PFSK-1 (cell line): Measurements from ENCODE around the gene MYO10.

Experiments
- FOXP2 ChIP-seq: optimal IDR thresholded peaks from 2 replicates; pipeline ENCODE3; 2011; ENCODE audit warnings: borderline replicate concordance, control low read depth, inconsistent platforms; ENCODE audit not compliant: insufficient read depth; ENCODE audit errors: extremely low read length, extremely low read depth
- POLR2AphosphoS5 ChIP-seq: IDR thresholded peaks from 2 replicates; pipeline ENCODE4 v1.6.1; 2012; ENCODE audit warnings: low read depth, mild to moderate bottlenecking, control low read depth, low read length, moderate library complexity
- SIN3A ChIP-seq: IDR thresholded peaks from 2 replicates; pipeline ENCODE4 v1.6.1; 2012; ENCODE audit warnings: mild to moderate bottlenecking, low read length, moderate library complexity, borderline replicate concordance; ENCODE audit not compliant: insufficient read depth
- TAF1 ChIP-seq: IDR thresholded peaks from 2 replicates; pipeline ENCODE4 v1.6.1; 2012; ENCODE audit warnings: low read length, control low read depth, borderline replicate concordance; ENCODE audit not compliant: insufficient read depth
- TF ChIP-seq, protein P1 (sequence below), 2 experiments: IDR thresholded peaks; 2 replicates each; pipeline versions ENCODE4 v1.6.1 to v1.8.0; 2011 to 2012; ENCODE audit warnings: low read depth in 2 of 2, low read length in 2 of 2, control low read depth in 1 of 2, inconsistent platforms in 1 of 2, mild to moderate bottlenecking in 1 of 2, moderate library complexity in 1 of 2; ENCODE audit not compliant: insufficient read depth in 1 of 2

MYO10 gene

DNA sequence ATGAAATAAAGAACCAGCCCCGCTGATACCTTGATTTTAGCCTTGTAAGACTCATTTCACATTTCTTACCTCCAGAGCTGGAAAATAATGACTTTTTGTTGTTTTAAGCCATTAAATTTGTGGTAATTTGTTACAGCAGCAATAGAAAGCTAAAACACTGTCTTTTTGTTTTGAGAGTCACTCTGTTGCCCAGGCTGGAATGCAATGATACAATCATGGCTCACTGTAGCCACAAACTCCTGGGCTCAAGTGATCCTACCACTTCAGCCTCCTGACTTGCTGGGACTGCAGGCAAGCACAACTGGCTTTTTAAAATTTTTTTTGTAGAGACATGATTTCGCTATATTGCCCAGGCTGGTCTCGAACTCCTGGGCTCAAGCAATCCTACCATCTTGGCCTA is 34.7 kb upstream of the MYO10 start:
- no peak for TF ChIP-seq FOXP2
- TF ChIP-seq POLR2AphosphoS5 = no peak
- no peak for TF ChIP-seq SIN3A
- TF ChIP-seq, protein P1, sequence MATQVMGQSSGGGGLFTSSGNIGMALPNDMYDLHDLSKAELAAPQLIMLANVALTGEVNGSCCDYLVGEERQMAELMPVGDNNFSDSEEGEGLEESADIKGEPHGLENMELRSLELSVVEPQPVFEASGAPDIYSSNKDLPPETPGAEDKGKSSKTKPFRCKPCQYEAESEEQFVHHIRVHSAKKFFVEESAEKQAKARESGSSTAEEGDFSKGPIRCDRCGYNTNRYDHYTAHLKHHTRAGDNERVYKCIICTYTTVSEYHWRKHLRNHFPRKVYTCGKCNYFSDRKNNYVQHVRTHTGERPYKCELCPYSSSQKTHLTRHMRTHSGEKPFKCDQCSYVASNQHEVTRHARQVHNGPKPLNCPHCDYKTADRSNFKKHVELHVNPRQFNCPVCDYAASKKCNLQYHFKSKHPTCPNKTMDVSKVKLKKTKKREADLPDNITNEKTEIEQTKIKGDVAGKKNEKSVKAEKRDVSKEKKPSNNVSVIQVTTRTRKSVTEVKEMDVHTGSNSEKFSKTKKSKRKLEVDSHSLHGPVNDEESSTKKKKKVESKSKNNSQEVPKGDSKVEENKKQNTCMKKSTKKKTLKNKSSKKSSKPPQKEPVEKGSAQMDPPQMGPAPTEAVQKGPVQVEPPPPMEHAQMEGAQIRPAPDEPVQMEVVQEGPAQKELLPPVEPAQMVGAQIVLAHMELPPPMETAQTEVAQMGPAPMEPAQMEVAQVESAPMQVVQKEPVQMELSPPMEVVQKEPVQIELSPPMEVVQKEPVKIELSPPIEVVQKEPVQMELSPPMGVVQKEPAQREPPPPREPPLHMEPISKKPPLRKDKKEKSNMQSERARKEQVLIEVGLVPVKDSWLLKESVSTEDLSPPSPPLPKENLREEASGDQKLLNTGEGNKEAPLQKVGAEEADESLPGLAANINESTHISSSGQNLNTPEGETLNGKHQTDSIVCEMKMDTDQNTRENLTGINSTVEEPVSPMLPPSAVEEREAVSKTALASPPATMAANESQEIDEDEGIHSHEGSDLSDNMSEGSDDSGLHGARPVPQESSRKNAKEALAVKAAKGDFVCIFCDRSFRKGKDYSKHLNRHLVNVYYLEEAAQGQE (IDR thresholded peaks at IDR 0.05; ENCODE audit: insufficient read depth in 1 of 2, low read depth in 2 of 2, low read length in 2 of 2) = no peak
- no peak for TF ChIP-seq TAF1

DNA sequence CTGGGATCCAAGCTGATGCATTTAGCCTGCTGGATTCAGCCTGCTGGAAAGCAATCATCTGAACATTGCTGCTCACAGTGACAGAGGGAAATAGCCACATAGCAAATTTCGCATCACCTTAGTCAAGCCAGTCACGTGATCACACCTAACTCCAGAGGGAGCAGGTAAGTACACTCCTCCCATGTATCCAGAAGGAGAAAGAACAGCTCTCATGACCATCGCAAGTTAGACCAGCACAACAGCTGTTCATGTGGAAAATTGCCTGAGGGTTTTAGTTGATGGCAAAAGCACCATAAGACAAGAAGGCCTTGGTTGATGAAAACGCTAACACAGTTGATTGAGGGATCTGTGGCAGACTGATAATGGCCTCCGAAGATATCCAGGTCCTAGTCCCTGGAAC is 34.2 kb upstream of the MYO10 start:
- TF ChIP-seq FOXP2 = no peak
- no peak for TF ChIP-seq SIN3A
- TF ChIP-seq POLR2AphosphoS5 = no peak
- no peak for TF ChIP-seq TAF1
- TF ChIP-seq, protein P1 (IDR thresholded peaks at IDR 0.05; ENCODE audit: insufficient read depth in 1 of 2, low read depth in 2 of 2, low read length in 2 of 2) = no peak

DNA sequence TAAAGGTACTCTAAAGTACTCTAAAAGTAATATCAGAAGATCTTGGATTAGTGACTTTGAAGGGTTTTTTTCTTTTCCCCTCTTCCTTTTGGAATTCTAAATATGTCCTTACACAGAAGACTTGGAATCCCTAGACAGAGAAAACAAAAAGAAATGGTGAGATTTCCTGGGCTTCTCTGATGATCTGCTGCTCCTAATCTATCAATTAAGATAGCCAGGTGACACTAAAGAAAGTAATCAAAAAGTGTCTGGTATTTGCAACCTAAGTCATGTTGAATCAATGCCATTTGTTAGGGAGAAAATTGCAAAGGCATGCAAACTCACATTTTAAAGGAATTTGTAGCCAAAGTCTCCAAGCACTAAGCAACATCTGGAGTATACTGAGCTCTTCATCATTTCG is 29.5 kb upstream of the MYO10 start:
- no peak for TF ChIP-seq FOXP2
- no peak for TF ChIP-seq SIN3A
- TF ChIP-seq, protein P1 (IDR thresholded peaks at IDR 0.05; ENCODE audit: insufficient read depth in 1 of 2, low read depth in 2 of 2, low read length in 2 of 2) = no peak
- TF ChIP-seq POLR2AphosphoS5 = no peak
- no peak for TF ChIP-seq TAF1

DNA sequence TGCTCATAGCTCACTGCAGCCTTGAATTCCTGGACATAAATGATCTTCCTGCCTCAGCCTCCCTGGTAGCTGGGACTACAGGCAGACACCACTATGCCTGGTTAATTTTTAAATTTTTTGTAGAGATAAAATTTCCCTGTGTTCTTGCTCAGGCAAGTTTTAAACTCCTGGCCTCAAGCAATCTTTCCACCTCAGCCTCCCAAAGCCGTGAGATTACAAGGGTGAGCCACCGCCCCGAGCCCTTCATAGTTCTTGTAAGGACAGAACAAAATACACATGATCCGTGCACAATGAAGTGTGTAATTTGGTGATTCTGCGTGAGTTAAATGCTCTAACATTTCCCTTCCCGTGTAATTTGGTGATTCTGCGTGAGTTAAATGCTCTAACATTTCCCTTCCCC is 27.7 kb upstream of the MYO10 start:
- TF ChIP-seq SIN3A (no peak), POLR2AphosphoS5 (no peak), TAF1 (no peak), FOXP2 (no peak)
- TF ChIP-seq, protein P1 (IDR thresholded peaks at IDR 0.05; ENCODE audit: insufficient read depth in 1 of 2, low read depth in 2 of 2, low read length in 2 of 2) = no peak

DNA sequence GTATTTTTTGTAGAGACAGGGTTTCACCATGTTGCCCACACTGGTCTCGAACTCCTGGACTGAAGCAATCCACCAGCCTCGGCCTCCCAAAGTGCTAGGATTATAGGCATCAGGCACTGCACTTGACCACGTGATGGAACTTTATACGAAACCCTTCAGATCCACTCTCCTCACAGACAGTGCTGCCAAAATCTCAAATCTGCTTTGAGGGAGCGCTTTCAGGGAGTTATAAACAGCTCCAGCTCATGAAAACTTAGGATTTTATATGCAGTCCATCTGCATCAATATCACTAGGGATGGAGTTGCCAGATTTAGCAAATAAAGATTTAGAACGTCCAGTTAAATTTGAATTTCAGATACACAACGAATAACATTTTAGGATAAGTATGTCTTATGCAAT is 25.0 kb upstream of the MYO10 start:
- TF ChIP-seq FOXP2 (no peak), POLR2AphosphoS5 (no peak), TAF1 (no peak), SIN3A (no peak)

DNA sequence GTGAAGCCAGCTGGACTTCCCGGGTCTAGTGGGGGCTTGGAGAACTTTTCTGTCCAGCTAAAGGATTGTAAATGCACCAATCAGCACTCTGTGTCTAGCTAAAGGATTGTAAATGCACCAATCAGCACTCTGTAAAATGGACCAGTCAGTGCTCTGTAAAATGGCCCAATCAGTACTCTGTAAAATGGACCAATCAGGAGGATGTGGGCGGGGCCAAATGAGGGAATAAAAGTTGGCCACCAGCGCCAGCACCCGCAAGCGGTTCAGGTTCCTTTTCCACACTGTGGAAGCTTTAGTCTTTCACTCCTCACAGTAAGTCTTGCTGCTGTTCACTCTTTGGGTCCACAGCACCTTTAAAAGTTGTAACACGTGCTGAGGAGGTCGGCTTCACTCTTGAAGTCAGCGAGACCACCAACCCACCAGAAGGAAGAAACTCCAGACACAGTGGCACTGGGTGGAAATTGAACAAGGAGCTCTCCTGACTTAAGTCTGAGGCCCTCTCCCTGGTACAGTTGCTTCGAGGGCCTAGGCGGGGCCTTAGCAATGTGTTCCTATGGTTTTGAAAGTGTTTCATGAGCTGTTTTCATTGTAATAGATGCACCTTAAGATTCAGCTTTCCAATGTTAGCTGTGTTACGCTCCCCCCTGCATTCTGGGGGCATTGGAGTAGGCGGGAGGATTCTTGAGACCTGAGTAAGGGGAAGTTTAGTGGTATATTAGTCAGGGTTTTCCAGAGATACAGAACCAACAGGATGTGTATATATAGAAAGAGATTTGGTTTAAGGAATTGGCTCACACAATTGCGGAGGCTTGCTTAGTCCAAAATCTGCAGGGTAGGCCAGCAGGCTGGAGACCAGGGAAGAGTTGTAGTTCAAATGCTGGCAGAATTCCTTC is 21.5 kb upstream of the MYO10 start:
- no peak for TF ChIP-seq FOXP2
- no peak for TF ChIP-seq SIN3A
- no peak for TF ChIP-seq TAF1
